HG03460 (cell line): ENCODE measurements around the gene PLEKHM3.
"Not testable (repeated sequence)": the region's sequence is repeated elsewhere in the genome, so short reads cannot be mapped to it uniquely, and the experiment has no call there.

ENCODE experiments used
- ATAC-seq: cut with Tn5 transposase; IDR thresholded peaks from one replicate; pipeline ENCODE4 v1.9.1; 2021; ENCODE audit not compliant: unreplicated experiment

PLEKHM3 gene

DNA sequence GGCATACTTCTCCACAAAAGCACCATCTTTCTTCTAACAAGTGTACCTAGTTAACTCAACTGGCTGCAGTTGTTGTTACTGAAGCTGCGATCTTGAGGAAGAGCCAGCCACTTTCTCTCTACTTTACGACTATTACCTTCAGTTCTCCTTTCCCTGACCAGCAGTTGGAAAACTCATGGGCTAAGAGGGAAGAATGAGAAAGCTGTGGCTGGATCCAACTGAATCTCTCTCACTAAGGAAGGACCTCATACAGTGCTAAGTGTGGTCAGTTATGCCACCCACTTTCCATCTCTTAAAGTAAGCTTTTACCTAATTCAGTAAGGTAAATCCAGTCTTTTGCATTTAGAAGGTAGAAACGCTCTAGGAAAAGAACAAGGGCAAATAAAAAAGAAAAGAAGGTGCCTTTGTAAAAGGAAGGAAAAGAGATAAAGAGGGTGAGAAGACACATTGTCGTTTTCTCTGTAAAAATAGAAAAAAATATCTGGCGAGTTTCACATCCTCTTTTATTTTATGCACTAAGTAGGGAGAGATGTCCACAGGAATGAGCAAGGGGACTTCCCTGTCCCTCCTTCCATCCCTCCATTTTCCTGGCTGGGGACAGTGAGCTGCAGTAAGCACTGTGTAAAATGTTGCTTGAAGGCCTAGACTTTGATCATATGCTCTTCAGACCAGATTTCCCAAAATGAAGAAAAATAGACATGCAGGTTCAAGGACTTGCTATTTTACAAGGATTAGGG is 73.4 kb downstream of the PLEKHM3 start:
- ATAC-seq: no peak

GRCh38 chr2:207950761-207951114 is 74.6 kb downstream of the PLEKHM3 start:
- no peak for ATAC-seq

DNA sequence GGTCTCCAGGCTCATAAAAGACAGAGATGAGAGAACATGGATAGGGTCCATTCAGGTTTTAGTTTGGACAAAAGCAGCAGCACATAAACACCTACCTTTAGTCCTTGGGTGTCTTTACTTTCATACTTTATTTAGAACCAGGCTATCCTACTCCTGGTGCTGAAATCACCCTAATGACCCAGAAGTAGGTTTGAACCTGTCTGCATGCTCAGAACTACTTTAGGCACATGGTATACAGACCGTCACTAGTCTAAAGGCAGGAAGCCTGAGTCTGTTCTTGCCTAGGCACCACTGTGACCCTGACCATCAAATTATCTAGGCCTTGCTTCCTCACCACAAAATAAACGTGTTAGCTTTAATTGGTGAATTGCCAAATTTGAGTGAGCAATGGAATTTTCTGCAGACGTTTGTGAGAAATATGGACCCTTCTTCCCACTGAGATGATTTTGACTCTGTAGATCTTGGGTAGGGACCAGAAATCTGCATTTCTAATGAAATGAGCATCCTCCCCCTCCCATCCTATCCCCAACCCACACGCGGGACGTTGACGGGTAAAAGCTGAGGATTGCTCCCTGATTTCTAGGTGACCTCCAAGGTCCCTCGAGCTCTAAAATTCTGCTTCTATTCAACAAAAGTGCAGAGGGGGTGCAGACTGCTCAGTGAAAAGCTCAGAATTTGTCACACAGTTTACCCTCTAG is 75.1 kb downstream of the PLEKHM3 start:
- ATAC-seq: no peak

GRCh38 chr2:207949245-207949644 is 76.1 kb downstream of the PLEKHM3 start:
- not testable (repeated sequence) for ATAC-seq

DNA sequence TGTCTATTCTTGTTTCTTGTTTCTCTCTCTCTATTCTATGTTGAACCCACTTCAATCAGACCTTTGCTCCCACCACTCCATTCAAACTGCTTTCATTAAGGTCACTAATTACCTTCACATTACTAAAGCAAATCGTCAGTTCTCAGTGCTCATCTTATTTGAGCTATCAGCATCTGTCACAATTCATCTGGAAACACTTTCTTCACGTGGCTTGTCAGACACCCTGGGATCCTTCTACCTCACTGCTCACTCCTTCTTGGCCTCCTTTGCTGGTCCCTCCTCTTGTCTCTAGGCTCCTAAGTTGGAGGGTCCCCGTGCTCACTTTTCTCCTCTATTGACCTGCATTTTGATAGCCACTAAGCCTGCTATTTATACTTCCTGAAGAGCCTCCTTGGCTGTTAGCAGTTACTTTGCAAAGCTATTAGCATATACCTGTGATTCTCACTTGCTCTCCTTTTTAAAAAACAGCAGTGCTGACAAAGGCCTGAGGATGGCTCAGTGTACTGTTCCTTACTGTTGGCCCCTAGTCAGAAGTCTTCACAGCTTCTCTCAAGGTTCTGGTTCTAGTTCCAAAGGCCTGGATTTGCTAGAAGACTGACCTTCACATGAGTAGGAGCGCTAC is 80.2 kb downstream of the PLEKHM3 start:
- ATAC-seq: no peak

GRCh38 chr2:207944334-207944733 is 81.0 kb downstream of the PLEKHM3 start:
- ATAC-seq: no peak

DNA sequence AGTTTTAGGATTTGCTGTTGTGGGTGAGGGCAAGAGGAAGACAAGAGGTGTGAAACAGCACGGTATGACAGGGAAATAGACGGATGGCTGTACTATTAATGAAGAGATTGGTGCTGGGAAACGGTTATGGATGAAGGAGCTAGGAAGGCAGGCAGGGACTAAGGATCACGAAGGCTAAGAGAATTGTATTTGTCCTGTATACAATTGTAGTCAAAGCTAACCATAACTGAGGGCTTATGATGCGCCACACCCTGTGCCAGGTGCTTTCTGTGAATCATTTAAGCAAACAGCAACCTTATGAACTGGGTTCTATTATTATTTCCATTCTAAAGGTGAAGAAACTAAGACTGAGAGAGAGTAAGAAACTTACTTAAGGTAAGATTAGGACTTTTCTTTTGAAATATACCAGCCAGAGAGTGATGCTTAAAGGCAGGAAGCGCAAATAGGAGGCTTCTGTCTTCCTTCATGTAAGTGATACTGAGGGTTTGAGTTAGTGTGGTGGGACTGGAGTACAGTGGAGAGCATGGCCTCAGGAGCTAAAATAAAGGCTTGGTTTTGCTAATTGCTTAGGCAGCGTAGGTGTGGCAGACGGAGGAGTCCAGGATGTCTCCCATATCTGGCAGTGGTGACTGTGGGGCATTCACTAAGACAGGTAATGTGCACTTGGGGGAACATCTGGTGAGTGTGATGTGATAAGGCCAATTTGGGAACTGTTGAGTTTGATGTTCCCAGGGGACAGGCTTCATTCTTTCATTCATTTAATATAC is 85.8 kb downstream of the PLEKHM3 start:
- ATAC-seq: no peak

DNA sequence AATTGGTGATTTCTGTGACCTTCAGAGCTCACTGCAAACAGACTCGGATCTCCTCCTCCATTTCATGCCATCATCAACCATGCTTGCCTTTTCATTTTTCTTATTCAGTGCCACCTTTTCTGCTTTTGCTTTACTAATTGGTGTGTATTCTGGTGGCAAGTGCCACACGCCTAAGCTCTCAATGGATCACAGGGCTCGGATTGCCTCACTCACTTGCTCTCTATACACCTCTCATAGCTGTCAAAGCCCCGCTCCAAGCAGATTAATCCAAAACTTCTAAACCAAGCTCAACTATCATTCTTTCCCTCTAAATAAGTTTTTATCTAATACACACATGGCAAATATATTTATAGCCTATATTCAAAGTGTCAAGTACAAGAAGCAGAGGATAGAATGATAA is 86.4 kb downstream of the PLEKHM3 start:
- ATAC-seq: no peak

- ATAC-seq: no peak
Observed at GRCh38 chr2:207938415-207938814, 86.9 kb downstream of the PLEKHM3 start.

DNA sequence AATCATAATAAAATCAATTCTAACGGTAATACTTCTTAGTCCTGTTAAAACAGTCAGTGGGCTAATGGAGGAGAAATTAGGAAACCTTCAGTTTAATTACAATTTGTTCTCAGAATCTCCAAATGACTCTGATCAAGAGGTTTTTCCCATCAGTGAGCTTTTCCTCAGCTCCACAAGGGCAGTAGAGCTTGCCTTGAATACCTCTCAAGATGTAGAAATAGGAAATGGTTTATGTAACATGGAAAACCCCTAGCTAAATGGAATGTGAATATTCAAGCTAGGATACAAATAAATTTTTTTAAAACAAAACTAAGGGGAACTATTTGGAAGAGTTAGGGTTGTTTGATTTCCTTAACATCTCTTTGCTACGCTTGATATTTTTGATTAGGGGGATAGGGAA is 87.5 kb downstream of the PLEKHM3 start:
- no peak for ATAC-seq

GRCh38 chr2:207937253-207937652 is 88.1 kb downstream of the PLEKHM3 start:
- ATAC-seq: no peak

GRCh38 chr2:207936380-207936779 is 88.9 kb downstream of the PLEKHM3 start:
- ATAC-seq: no peak

DNA sequence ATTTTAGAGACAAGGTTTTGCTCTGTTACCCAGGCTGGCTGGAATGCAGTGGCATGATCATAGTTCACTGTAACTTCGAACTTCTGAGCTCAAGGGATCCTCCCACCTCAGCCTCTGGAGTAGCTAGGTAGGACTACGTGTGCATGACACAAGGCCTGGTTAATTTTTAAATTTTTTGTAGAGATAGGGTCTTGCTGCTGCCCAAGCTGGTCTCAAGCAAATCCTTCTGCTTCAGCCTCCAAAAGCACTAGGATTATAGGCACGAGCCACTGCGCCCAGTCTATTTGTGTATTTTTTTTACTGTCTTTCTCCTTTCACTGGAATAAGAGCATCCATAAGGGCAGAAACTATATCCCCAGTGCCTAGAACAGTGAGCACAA is 89.3 kb downstream of the PLEKHM3 start:
- no peak for ATAC-seq

- no peak for ATAC-seq
Observed at GRCh38 chr2:207935121-207935990, 90.0 kb downstream of the PLEKHM3 start.

GRCh38 chr2:207934720-207935119 is 90.6 kb downstream of the PLEKHM3 start:
- ATAC-seq: no peak

- no peak for ATAC-seq
Observed at GRCh38 chr2:207933396-207934065, 91.8 kb downstream of the PLEKHM3 start.

- ATAC-seq: no peak
Observed at GRCh38 chr2:207932106-207932505, 93.2 kb downstream of the PLEKHM3 start.

DNA sequence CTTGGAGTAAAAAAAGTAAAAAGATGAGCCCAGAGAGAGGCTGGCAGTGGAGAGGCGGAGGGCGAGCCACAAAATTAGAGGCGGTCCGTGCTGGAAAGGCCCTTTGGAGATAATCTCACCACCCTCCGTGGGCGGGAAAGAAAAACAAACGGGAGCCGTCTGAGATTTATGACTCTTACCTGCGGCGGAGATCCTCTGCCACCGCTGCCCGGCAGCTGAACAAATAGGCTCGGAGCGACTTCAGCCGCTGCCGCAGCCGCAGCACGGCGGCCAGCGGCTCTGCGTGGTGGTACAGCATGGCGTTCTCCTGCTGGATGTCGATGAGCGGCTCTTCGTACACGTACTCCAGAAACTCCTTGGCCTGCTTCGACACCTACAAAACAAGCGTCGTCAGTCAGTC is 94.6 kb downstream of the PLEKHM3 start:
- ATAC-seq: no peak

GRCh38 chr2:207929923-207930322 is 95.4 kb downstream of the PLEKHM3 start:
- no peak for ATAC-seq

- ATAC-seq: no peak
Observed at GRCh38 chr2:207928079-207928478, 97.2 kb downstream of the PLEKHM3 start.
